HG03565 (cell line): ENCODE data around the gene ASIC2.

Source experiments
- ATAC-seq: cut with Tn5 transposase; IDR thresholded peaks from one replicate; pipeline ENCODE4 v1.9.1; 2021; ENCODE audit warnings: mild to moderate bottlenecking, moderate library complexity; ENCODE audit not compliant: unreplicated experiment

Gene ASIC2

DNA sequence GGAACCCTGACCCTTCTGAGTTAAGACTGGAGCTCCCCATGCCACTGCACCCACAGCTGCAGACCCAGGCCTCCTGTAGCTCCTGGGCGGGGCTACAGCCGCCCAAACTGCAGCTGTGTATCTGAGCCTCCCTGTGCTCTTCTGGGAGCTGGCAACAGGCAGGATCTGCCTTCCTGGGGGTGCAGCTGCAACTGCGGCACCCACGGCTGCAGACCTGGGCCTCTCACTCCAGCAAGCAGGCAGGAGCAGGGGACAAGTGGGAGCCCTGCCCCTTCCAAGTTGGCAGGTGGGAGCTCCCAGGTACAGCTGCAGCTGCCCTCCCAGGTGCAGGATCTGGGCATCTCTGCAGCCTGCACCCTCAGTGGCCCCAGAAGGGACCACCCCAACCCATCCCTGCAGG, 259.9 kb downstream of the ASIC2 start:
- ATAC-seq: no peak

DNA sequence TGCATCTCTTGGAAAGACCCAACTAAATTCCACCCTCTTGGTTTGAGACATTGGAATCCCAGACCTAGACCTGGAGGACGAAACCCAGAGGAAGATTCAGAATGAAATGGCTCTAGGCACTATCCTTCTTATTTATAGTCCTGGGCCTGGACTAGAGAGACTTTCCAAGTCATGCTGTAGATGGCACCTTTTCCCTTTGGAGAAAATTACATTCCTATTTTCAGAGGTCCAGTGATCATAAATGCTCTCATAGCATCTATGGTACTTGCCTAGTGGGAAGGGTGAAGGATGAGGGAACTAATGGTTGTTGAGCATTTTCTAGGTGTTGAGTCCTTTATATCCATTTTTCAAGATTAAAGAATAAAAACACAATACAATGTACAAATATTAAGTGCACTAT, 264.3 kb downstream of the ASIC2 start:
- no peak for ATAC-seq

DNA sequence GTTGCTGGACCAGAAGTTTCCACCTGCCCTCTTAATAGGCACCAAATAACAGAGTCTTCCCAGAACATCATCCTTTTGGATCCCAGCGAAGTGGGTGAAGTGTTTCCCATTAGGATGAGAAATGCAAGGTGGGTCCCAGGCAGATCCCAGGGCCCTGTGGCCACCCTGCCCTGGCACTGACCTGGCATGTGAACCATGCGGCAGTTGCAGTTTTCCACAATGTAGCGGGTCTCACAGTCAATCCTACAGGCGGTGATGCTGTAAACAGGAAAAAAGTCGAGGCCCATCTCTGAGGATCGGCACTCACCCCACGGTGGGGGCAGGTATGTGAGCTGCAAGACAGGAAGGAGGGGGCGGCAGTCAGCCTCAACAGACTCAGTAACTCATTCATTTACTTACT, 265.0 kb downstream of the ASIC2 start:
- ATAC-seq: no peak

DNA sequence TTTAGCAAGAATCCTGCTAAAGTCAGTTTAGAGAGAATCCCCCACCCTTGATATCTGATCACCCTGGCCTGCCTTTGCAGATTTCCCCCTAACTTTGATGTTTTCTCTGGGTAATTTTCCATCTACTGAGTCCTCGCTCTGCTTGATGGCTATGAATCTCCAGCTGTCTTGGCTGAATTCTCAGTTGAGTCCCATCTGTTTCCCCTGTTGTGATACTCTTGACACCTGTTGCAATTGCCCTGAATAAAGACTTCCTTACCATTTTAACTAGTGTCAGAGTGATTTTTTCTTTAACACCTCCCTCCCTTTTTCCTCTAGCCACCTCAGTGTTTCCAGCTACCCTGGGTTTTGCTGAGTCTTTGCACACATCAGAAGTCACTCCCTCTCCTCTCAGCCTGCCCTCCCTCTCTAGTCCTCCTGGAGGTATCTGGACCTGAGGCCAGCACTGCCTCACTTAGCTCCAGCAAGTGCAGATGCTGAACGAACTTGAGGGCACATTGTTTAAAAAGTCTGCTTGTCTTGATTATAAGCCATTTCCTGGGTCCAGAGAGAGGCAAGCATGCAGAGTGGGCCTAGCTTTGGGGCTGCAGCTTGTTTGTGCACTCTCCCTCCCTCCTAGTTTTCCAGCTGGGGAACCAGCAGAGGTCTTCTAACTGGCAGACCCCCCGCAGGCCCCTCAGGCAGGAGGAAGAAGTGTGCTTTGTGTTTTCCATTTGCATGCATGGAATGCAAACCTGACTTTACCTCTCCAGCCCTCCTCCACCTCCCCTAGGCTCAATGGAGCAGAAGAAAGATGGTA, 268.2 kb downstream of the ASIC2 start:
- ATAC-seq: no peak

DNA sequence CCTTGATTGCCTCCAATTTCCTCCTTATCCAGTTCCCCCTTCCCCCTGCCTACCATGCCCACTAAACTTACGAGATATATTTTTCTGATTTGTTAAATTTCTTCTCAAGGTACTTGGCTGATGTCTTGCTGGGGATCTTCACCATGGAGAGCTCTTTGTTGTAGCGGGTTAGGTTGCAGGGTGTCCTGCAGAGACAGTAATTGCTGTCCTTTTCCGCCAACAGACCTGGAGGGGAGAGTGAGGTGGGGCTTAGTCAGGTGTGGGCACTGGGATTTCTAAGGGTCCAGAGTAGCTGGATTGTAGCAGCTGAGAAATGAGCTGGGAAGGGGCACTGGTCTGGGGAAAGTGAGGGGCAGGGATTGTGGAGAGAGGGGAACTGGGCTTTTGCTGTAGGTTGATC, 269.3 kb downstream of the ASIC2 start:
- no peak for ATAC-seq

DNA sequence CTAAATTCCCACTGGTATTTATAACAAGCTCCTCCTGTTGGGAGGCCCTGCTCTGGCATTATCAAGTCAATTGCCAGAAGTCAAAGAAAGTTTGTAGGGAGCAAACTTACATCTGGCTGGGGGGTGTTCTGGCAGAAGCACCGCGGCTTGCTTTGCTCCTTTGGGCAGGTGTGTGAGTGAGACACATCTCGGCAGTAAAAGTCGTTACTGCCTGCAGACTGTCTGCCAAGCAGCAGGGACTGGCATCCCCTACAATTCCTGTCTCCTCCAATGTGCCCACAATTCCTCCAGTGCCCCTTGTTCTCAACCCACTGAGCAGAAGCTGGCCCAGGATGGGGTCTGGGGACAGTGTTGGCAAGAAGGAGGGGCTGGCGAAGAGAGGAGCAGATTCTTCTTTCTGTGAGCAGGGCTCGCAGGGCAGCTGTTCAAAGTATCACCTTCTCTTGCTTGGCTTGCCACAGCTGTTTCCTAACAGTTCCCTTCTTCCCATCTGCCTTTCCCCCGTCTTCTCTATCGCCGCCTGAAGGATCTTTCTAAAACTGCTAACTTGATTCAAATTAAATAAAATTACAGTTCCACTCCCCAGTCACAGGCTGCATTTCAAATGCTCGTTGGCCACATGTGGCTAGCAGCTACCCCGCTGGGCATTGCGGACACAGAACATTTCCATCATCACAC, 271.2 kb downstream of the ASIC2 start:
- ATAC-seq: no peak

DNA sequence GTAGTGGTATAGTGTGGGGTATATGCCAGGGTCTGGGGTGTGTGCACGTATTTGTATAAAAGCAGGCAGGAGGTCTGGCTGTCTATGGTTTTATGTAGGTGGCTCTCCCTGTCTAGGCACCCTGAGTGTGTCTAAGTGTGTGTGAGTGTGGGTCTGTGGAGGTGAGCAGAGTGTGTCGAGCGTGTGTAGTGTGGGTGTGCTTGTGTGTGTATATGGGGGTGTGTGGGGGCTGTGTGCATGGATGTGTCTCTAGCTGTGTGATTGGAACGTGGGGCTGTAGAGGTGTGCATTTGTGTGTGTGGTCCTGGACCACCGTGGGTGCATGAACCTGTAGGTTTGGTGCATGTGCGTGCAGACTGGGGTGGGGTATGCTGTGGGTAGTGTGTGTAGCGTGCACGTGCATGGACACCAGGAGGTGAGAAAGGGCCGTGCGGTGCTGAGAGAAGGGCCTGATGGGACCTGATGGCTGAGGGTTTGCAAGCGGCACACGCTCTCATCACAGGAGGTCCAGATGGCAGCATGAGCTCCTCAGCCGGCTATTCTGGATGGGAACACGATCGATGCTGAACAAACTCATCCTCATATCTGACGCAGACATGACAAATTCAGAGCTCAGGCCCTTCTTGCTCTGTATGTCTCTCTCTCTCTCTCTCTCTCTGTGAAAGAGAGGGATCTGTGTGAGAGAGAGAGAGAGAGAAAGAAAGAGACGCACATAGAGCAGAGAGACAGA, 273.8 kb downstream of the ASIC2 start:
- ATAC-seq: no peak

DNA sequence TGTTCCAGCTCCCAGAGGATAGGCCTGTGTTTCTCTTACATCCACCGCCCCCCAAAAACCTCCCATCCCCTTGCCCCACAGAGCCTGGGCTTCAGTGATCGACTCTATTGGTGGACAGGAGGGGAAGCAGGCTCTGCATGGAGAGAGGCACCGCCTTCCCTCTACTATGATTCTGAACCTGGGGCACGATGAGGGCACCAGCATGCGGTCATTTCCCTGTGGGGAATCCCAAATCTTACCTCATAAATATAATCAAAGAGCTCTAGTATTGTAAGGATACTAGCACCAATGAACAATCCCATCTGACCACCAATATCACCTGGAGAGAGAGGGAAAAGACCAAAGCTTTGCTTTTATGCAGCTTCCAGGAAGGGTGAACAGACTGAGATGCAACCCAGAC, 275.7 kb downstream of the ASIC2 start:
- no peak for ATAC-seq

DNA sequence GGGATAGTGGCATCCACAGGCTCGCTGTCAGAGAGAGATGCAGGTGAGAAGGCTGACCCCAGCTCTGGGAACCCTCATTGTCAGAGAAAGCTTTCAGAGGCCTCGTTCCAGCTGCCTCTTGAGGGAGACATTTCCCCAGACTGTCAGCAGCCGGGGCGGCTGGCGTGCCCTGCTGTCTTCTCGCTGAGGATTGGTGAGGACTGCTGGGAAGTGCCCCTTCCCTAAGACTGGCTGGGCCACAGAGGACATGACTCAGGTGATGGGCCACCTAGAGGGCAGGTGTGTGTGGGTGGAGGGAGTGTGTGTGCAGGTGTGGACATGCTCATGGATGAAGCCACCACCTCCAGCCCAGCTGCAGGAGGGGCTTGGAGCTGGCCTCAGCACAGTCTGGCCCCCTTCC, 276.2 kb downstream of the ASIC2 start:
- no peak for ATAC-seq

DNA sequence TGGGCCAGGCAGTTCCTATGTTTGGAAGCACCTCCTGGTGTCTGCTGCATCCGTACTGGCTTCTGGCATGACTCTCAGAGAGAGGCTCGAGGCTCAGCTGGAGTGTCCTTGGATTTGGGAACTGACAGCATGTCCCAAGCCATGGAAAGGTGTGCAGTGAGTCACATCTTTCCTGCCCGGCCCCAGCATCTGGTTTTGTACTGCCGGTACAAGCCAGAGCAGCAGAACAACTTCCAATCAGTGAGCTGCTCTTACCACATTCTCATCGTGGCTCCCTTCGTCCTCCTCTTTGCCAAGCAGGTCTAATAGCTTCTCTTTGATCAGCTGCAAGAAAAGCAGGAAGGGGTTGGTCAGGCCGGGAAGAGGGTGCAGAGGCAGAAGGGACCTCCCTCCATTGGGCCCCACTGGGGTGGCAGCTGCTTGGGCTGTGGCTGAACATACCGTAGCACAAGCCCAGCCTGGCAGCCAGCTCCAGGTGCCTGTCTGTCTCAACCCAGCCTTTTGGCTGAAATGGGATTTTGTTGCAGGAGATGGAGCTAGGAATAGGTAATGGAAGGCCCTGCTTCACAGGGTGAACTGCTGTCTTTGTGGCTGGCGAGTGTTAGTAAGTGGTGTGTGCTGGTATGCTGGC, 277.3 kb downstream of the ASIC2 start:
- no peak for ATAC-seq

DNA sequence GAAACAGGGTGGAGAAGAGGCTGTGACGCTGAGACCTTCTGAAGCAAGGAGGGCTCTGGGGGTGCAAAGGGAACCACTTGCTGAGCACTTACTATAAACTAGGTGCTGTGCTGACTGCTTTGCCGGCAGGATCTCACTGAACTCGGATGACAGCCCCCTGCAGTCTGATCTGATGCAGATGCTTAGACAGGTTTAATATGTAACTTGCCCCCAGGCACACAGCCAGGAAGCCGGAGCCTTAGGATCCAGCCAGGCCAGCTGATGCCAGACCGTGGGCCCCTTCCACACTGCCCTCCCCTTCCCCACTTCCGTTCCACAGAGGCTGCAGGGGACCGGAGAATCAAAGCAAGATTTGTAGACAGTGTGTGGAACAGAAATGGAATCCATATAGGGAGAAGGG, 278.3 kb downstream of the ASIC2 start:
- no peak for ATAC-seq

DNA sequence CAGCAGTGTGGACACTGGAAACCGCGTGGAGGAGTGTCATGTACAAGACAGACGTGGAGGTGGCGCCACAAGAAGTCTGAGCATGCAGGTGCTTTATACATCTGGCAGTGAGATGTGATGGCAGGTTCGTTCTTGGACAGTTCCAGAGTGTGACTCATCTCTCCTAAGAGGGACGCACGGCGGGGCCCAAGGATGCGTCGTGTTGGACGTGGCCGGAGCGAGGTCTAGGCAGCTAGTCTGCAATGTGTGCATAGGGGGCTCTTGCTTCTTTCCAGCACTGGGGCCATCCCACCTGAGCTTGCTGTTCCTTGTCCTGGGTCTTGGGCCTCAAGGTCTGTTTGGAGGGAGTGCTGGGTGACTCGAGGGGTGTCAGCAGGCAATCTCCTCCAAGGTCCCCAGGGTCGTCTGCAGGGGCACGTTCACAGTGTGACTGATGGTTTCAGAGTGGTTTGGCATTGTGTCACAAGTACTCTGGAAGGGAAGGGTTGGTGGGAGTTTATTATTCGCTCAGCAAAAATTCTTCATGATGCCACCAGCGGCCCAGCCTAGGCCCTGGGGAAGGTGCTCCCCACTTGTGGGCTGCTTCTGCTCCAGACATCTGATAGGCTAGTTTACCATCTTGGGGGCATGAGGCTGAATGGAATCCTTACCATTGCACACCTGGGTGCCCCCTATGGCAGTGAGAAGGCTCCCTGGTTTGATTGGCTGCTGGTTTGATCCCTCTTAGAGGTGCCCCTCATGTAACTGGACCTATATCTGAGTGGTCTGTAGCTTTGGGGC, 279.3 kb downstream of the ASIC2 start:
- ATAC-seq: no peak

DNA sequence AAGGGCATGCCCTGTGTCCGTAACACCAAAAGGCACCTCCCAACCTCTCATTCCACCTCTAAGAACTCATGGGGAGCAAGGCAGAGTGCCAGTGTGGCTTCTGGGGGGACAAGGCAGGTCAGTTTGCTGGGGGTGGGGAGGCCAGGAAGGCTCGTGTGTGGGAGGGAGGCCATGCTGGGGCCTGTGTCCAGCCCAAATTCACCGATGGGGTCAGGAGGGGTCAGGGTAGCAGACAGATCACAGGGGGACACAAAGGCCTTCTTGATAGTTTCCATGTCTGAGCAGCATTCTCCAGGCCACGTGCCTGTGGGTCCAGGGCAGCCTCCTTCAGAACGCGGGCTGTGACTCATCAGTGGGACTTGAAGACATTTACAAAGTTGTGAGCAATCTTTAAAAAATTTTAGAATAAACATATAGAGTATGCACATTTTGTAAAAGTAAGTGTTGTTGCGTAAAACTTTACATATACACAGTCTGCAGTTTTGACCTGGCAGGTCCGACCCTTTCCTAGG, 280.5 kb downstream of the ASIC2 start:
- ATAC-seq: no peak

DNA sequence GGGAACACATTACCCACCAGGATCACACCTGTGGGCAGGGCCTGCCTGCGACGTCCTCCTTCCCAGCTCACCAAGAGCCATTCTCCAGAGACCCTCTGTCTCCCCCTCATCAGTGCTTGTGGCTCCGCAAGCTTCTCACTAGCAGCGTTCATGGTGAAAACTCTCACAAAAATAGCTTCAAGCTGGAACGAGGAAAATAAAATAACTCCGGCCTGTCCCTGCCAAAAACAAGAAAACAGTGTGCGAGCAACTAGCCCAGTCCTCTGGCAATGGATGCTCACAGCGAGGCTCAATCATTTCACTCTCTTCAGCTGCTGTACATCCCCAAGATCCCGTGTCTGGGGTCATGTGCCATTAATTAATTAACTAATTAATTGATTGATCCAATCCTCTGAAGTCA, 283.5 kb downstream of the ASIC2 start:
- ATAC-seq: no peak

DNA sequence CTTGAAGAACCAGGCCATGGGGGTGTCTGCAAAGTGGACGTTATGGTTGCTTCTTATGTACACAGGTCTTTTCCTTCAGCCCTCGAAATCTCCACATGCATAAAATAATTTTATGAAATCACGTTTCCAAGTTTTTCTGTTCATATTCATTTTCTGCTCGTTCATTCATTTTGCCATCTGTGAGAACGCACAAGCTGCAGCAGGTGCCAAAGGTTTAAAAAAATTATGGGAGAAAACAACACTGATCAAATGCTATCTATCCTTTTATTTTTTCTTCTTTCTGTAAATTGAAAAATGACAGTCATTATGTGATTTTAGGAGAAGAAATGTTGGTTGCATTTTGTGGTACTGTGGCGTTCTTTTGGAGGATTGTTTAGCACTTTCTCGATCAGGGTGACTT, 285.9 kb downstream of the ASIC2 start:
- no peak for ATAC-seq

DNA sequence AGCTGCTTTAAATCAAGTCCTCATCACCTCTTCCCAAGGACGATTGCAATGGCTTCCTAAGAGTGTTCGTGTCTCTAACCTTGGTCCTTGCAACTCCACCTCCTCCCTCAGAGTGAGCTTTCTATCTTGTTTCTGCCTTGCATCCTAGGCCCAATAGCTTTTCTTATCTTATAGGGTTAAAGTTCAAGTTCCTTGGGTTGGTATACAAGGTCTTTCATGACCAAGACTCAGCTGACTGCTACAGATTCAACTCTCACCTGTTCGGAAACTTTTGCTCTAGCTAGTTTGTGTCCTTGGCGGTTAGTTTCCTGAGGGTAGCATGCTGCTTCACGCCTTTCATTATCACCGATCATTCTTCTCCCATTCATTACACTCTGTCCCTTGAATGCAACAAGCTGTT, 290.8 kb downstream of the ASIC2 start:
- no peak for ATAC-seq

DNA sequence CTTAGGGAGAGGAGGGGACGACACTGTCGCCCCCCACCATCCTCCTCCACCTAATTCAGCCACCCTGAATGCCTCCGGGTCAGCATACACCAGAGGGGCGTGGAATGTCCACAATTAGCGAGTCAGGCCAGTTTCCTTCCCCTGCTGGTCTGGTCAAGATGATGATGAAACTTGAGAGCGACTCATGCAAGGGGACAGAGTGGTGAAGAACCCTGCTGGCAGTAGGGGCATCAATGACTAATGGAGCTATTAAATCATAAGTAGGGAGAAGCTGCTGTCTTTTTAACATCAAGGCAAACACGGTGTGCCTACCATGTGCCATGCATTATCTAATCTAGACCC, 294.2 kb downstream of the ASIC2 start:
- ATAC-seq: no peak

DNA sequence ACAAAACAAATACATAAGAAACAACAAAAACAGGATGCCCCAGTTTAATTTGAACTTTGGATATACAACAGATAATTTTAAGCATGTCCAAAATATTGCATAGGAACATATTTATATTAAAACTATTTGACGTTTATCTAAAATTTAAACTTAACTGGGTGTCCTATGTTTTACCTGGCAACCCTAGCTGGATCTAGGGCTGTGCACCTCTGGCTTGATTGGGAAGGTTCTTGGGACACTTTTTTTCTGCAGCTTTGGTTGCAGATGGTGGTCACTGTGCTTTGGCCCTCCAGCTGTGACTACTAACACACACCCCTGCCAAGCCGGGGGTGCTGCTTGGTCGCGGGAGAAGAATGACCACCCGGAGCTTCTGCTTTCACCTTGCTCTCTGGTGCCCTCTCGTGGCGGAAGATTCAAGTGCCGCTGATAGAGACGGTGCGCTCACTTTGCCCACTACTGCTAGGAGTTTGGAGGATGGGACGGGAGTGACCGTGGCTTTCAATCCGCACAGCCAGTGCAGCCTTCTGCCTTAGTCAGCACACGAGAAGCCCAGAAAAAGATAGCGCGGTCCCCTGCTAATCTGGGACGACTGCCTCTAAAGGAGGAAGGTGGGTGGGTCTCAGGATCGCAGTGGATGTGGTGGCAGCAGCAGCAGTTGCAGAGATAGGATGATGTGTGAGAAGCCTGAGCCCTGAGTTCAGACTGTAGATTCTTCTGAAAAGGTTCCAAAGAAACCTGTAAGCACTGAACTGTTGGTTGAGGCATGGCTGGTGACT, 294.8 kb downstream of the ASIC2 start:
- no peak for ATAC-seq

DNA sequence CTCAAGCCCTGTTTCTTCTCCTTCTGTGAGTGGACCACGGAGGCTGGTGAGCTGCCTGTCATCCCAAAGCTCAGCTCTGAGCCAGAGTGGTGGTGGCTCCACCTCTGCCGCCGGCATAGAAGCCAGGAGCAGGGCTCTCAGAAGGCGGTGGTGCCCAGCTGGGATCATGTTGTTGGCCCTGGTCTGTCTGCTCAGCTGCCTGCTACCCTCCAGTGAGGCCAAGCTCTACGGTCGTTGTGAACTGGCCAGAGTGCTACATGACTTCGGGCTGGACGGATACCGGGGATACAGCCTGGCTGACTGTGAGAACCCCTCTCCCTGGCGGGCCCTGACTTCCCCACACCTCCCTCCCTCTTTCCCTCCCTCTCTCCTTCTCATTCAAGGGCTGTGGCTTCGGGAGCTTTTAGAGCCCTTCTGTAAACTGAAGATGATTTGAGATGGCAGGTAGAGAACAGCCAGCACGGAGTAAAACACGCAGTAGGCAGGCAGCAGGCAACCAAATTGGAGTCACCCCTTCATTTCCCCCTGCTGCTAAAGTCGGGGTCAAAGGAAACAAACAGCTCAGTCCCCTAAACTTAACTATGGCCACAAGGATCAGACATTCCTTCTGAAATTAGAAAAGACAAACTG, 297.6 kb downstream of the ASIC2 start:
- ATAC-seq: no peak
